GM19438 (cell line): ENCODE results near the gene BIRC2.
"Not testable (repeated sequence)": the region's sequence is repeated elsewhere in the genome, so short reads cannot be mapped to it uniquely, and the experiment has no call there.

ENCODE experiments used
- ATAC-seq: cut with Tn5 transposase; IDR thresholded peaks from one replicate; pipeline ENCODE4 v1.9.1; 2021; ENCODE audit warnings: low read depth; ENCODE audit not compliant: unreplicated experiment

The BIRC2 gene

GRCh38 chr11:102346748-102347461 lies at the start of gene BIRC2:
TSS of gene BIRC2 (plus strand) at chr11:102347214. CDS start at chr11:102349855, 2,641 bp downstream.
- ATAC-seq: peak; percentile 84

GRCh38 chr11:102300837-102301236 lies 46.2 kb upstream of the BIRC2 start:
- ATAC-seq: not testable (repeated sequence)

DNA sequence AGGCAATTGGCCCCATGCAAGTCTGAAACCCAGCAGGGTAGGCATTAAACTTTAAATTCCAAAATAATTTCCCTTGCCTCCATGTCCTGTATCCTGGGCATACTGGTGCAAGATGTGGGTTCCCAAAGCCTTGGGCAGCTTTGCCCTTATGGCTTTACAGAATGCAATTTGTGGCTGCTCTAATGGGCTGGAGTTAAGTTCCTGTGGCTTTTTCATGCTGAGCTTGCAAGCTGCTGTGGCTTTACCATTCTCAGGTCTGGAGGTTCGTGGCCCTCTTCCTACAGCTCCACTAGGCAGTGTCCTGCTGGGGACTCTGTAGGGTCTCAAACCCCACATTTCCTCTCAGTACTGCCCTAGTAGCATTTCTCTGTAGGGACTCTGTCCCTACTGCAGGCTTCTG lies 44.8 kb upstream of the BIRC2 start:
- no peak for ATAC-seq

- ATAC-seq: no peak
Observed at GRCh38 chr11:102304686-102305085, 42.3 kb upstream of the BIRC2 start.

GRCh38 chr11:102305352-102306047 lies 41.5 kb upstream of the BIRC2 start:
- no peak for ATAC-seq

- no peak for ATAC-seq
Observed at GRCh38 chr11:102306048-102306597, 40.9 kb upstream of the BIRC2 start.

DNA sequence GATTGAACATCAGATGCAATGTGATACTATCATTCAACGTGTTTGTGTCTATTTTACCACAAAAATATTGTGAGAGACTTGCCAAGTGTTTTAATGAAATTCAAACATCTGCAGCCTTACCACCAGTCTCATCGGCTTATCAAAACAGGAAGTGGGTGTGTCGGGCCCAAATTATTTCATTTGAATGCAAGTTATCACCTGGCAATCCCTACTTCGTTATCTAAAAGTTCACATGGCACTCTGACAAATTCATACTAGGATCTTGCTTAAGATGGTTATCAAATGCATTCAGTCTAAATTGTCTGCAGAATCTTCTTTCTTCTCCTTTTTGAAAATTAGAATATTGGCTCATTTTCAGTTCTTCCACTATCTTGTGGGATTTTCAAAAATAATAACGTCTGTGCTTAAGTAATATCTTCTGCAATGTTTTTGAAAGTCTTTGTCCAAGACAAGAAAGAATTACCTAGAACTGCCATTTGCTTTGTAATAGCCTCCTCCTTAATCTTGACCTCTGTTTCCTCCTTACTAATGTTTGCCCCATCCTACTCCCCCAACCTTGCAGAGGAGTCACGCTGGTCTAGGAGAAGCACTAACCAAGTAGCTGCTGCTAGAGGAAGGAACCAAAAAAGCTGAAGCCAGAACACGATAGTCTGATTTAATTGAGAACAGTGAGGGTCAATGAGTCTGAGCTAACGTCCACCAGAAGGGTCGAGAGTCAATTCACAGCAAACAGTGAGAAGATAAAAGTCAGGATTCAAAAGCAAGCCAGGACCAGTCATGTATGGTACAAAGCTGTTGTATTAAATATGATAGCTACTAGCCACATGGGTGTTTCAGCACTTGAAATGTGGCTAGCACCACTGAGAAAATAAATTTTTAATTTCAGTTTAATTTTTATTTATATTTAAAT lies 39.9 kb upstream of the BIRC2 start:
- ATAC-seq: no peak

- no peak for ATAC-seq
Observed at GRCh38 chr11:102307727-102308038, 39.3 kb upstream of the BIRC2 start.

DNA sequence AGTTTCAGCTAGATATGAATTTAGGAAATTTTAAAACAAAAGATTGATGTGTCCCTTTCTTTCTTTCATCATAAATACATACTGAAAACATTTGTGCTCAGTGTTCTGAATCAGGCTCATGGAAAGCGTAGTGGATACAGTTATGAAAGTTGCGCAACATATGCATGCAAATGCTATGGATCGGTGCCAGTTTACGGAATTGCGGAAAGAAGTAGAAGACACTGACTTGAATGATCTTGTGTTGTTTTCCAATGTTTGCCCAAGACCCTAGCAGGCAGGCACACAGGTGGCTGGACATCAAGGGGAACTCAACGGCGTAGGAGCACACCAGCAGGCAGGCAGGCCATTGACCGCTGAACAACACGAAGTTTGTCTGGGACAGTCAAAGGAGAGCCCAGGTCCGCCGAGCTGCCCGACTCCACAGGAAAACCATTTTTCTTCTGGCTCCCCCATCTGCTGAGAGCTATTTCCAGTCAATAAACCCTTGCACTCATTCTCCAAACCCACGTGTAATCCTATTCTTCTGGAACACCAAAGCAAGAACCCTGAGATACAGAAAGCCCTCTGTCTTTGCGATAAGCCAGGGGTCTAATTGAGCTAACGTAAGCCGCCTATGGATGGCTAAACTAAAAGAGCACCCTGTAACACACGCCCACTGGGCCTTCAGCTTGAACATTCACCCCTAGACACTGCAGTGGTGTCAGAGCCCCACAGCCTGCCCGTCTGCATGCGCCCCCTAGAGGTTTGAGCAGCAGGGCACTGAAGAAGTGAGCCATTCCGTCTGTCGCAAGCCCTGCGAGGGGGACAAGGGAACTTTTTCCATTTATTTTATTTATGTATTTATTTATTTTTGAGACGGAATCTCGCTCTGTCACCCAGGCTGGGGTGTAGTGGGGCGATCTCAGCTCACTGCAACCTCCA lies 37.1 kb upstream of the BIRC2 start:
- no peak for ATAC-seq

GRCh38 chr11:102312667-102313066 lies 34.3 kb upstream of the BIRC2 start:
- no peak for ATAC-seq

GRCh38 chr11:102313238-102313940 lies 33.6 kb upstream of the BIRC2 start:
- ATAC-seq: no peak

- no peak for ATAC-seq
Observed at GRCh38 chr11:102314784-102315183, 32.2 kb upstream of the BIRC2 start.

DNA sequence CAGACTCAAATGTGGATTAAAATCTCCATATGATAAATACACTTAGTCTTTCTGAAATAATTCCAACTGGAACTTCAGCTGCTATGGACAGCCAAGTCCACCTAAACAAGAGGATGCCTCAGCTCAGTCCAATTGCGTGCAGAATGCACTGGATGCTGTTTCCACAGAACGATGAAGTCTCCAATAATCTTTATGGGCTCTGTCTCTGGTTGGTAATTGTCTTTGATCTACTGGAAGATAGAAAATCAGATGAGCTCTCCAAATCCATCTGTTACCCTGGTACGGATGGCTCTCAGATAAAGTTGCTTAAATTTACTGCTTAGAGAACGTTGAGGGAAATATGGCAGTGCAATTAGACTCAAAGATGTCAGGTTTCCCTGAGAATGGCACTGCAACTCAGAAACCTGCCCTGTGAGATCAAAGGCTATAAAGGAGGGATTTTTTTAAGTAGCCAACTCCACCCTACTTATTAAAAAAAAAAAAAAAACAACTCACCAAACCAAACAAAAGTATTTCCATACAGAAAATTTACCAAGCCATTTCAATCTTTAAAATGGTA lies 30.6 kb upstream of the BIRC2 start:
- ATAC-seq: no peak

GRCh38 chr11:102317099-102317767 lies 29.8 kb upstream of the BIRC2 start, which contains the start of gene BIRC3:
TSS of gene BIRC3 (plus strand) at chr11:102317484. CDS start at chr11:102324510, 7,026 bp downstream.
- peak; percentile 75 for ATAC-seq

GRCh38 chr11:102317768-102318103 lies 29.3 kb upstream of the BIRC2 start:
- no peak for ATAC-seq

DNA sequence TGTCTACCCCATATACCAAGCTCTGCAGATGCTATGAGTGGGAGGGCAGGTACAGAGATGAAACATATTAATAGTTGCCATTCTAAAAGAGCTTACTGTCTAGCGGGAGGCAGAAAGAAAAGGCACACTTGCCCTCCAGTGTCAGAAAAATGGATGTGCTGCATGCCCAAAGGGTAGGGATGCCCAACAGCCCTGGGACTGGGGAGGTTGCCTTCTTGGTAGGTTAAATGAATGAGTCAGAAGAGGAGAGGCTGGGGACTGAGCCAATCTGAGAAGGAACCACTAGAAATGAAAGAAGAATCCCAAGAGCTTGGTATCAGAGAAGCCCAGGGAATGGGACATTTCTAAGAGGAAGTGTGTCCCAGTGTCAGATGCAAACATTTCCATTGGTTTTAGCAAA lies 28.5 kb upstream of the BIRC2 start:
- ATAC-seq: no peak

- ATAC-seq: no peak
Observed at GRCh38 chr11:102319544-102319943, 27.5 kb upstream of the BIRC2 start.

DNA sequence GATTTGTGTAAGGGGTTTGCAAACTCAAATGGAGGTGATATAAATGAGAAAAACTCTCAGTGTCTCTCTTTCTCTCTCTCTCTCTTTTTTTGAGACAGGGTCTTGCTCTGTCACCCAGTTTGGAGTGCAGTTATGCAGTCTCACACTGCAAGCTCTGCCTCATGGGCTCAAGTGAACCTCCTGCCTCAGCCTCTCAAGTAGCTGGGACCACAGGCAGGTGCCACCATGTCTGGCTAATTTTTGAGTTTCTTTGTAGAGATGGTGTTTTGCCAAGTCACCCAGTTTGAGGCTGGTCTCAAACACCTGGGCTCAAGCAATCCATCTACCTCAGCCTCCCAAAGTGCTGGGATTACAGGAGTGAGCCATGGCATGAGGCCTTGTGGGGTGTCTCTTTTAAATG lies 26.8 kb upstream of the BIRC2 start:
- ATAC-seq: no peak

GRCh38 chr11:102320679-102321078 lies 26.3 kb upstream of the BIRC2 start:
- ATAC-seq: no peak
